Parathyroid adenoma (tissue), 2 donors: ENCODE results near the gene PTDSS2.

Experiments
- H2AFZ ChIP-seq: fragments of 300-600 bp; sonication (generic); one replicate; pipeline ENCODE4 v1.7.0; 2017; ENCODE audit warnings: antibody characterized with exemption, mild to moderate bottlenecking
- H3K27ac ChIP-seq: fragments of 300-600 bp; sonication (generic); one replicate; pipeline ENCODE4 v1.7.0; 2017
- H3K27me3 ChIP-seq: fragments of 300-600 bp; sonication (generic); one replicate; pipeline ENCODE4 v1.7.0; 2017; ENCODE audit warnings: low read length; ENCODE audit not compliant: control insufficient read depth, insufficient read depth
- H3K36me3 ChIP-seq: fragments of 300-600 bp; sonication (generic); one replicate; pipeline ENCODE4 v1.7.0; 2017; ENCODE audit warnings: low read length; ENCODE audit not compliant: control insufficient read depth, insufficient read depth
- H3K4me1 ChIP-seq: fragments of 300-600 bp; sonication (generic); one replicate; pipeline ENCODE4 v1.7.0; 2017; ENCODE audit warnings: control low read depth
- H3K4me2 ChIP-seq: fragments of 300-600 bp; sonication (generic); one replicate; pipeline ENCODE4 v1.7.0; 2017; ENCODE audit warnings: low read length
- H3K4me3 ChIP-seq: fragments of 300-600 bp; sonication (generic); one replicate; pipeline ENCODE4 v1.7.0; 2017; ENCODE audit warnings: low read depth, low read length
- H3K79me2 ChIP-seq: fragments of 300-600 bp; sonication (generic); one replicate; pipeline ENCODE4 v1.7.0; 2017; ENCODE audit warnings: control low read depth
- H3K9ac ChIP-seq: fragments of 300-600 bp; sonication (generic); one replicate; pipeline ENCODE4 v1.7.0; 2017; ENCODE audit warnings: mild to moderate bottlenecking
- H3K9me3 ChIP-seq: fragments of 300-600 bp; sonication (generic); one replicate; pipeline ENCODE4 v1.7.0; 2017; ENCODE audit warnings: low read length; ENCODE audit not compliant: control insufficient read depth
- CTCF ChIP-seq: fragments of 300-600 bp; sonication (generic); IDR thresholded peaks from one replicate; pipeline ENCODE4 v1.7.0; 2017; ENCODE audit warnings: antibody characterized with exemption, mild to moderate bottlenecking
- donor health status: primary hyperparathyroidism.

The PTDSS2 gene

GRCh38 chr11:452203-452744 lies 2.2 kb downstream of the PTDSS2 start:
- TF ChIP-seq CTCF: no peak
- H3K9ac ChIP-seq: no peak overlapping the region
- no peaks in the 10 kb centered on the region for H3K79me2 ChIP-seq
- peaks cover 19% of the 10 kb centered on the region for H3K4me1 ChIP-seq
- H3K4me2 ChIP-seq: no peak overlapping the region
- no peaks in the 10 kb centered on the region for H3K36me3 ChIP-seq
- H3K27ac ChIP-seq: no peak overlapping the region
- no peaks in the 10 kb centered on the region for H3K27me3 ChIP-seq
- H2AFZ ChIP-seq: no peak overlapping the region
- H3K9me3 ChIP-seq: no peaks in the 10 kb centered on the region
- no peak overlapping the region for H3K4me3 ChIP-seq

- no peak overlapping the region for H2AFZ ChIP-seq
- no peak overlapping the region for H3K4me2 ChIP-seq
- TF ChIP-seq CTCF: no peak
- H3K4me1 ChIP-seq: peaks cover 19% of the 10 kb centered on the region
- no peak overlapping the region for H3K27ac ChIP-seq
- no peaks in the 10 kb centered on the region for H3K79me2 ChIP-seq
- H3K9me3 ChIP-seq: no peaks in the 10 kb centered on the region
- H3K9ac ChIP-seq: no peak overlapping the region
- H3K27me3 ChIP-seq: no peaks in the 10 kb centered on the region
- H3K36me3 ChIP-seq: no peaks in the 10 kb centered on the region
- no peak overlapping the region for H3K4me3 ChIP-seq
These were observed 2.9 kb downstream of the PTDSS2 start for GRCh38 chr11:452916-453527.

- Histone ChIP-seq H3K27ac (no peak overlapping the region), H3K9ac (no peak overlapping the region), H3K4me3 (no peak overlapping the region), H3K27me3 (no peaks in the 10 kb centered on the region), H2AFZ (no peak overlapping the region), H3K79me2 (no peaks in the 10 kb centered on the region), H3K9me3 (no peaks in the 10 kb centered on the region), H3K36me3 (no peaks in the 10 kb centered on the region), H3K4me1 (peaks cover 19% of the 10 kb centered on the region), H3K4me2 (no peak overlapping the region)
- no peak for TF ChIP-seq CTCF
These were observed 3.5 kb downstream of the PTDSS2 start for GRCh38 chr11:453564-453963.

DNA sequence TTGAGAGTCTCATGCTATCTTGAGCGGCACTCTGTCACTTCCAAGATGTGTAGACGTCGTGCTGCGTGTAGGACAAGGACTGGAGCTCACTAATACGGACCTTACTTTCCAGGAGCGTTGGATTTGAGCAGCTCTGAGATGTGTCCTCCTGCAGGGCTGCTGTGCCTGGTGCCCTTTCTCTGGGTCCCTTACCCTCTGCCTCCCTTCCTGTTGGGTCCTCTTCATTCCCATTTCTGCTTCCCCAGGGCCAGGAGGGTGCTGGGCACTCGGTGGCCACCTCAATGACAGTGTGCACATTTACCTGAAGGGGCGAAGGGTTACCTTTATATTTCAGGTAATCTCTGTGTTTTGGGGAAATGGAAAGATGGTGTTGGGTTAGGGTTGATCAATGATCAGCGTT lies 4.0 kb downstream of the PTDSS2 start:
- Histone ChIP-seq H3K79me2 (peaks cover 2% of the 10 kb centered on the region), H3K9ac (no peak overlapping the region), H3K4me3 (no peak overlapping the region), H3K27me3 (no peaks in the 10 kb centered on the region), H3K27ac (no peak overlapping the region), H3K9me3 (no peaks in the 10 kb centered on the region), H3K36me3 (no peaks in the 10 kb centered on the region), H3K4me2 (no peak overlapping the region), H2AFZ (no peak overlapping the region), H3K4me1 (peaks cover 19% of the 10 kb centered on the region)
- TF ChIP-seq CTCF: no peak
